ENCODE measurements around the gene MACROD1. TPM values are rescaled to one million over a fixed set of nuclear protein-coding genes. Genes with fewer than 3 reads are reported as not detected.
A peak's percentile ranks its signal among the peaks of the same experiment; 100 is the strongest.

MACROD1 gene
- total RNA-seq, 3 donors from 2014 or later (not counting 1 experiment from before 2014, with no cell fraction given) = 0.73 to 3.3 (median 1.8) TPM

DNA sequence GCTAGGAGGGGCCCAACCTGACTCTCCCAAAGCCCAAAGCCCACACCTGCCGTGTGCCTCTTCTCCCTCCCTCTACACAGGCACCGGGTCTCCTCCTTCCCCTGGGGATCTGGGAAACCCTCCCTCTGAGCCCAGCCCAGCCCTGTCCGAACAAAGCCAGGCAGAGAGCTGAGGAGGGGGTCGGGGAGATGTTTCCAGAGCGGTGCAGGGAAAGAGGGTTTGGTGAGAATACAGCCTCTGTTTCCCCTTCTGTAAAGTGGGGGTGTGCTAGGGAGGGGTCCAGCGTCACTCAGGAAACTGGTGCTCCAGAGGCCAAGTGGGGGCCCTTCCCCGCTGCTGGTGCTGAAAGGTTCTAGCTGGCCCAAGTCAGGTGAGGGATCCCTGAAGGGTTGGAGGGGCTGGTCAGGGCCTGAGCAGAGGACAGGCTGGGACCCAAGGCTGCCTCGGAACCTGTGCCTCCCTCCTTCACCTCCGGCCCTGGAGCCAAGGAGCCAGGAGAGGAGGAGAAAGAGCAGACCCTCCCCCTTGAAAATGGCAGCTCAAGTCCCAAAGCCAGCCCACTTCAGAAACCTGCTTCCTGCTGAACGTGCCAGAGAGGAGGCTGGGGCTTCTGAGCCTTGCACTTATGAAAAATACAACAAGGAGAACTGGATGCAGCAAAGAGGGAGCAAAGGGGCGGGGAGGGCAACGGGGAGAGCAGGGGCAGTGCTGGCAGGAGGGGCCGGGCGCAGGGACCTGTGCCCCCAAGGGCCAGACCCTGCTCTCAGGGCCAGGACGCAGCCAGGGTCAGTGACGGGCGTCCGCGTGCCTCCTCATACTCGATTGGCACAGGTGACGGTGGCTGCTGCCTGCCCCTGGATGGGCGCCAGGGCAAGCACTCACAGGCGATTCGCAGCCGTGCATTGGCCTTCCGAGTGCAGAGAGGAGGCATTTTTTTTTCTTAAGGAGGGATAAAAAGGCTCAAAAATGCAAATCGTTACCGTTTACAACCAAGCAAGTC lies 43.2 kb downstream of the MACROD1 start:
- WGBS (ENCODE audit: insufficient coverage) = 83% methylated on average over 28 of the region's 28 CpGs
- Mint-ChIP-seq H3K36me3 (no peaks in the 10 kb centered on the region), H3K4me1 (no peaks in the 10 kb centered on the region), H3K27ac (no peak overlapping the region), H3K4me3 (no peak overlapping the region), H3K27me3 (ENCODE audit: low read depth in 2 of 2) (peaks cover 0 to 3% of the 10 kb centered on the region in 2 donors), H3K9me3 (no peaks in the 10 kb centered on the region)
- no peak for DNase-seq
- no peaks in the 10 kb centered on the region for H3K4me1 ChIP-seq (ENCODE audit: control insufficient read depth, insufficient read depth, low read length)
- no peak for ATAC-seq
- H3K36me3 ChIP-seq (ENCODE audit: control insufficient read depth, insufficient read depth, low read length) = no peaks in the 10 kb centered on the region
- no peak overlapping the region for H3K4me3 ChIP-seq (ENCODE audit: low read length)
- intact Hi-C loops (cut with micrococcal nuclease) = no loop called here
- no peaks in the 10 kb centered on the region for H3K9me3 ChIP-seq (ENCODE audit: control insufficient read depth, insufficient read depth, low read length)
- TF ChIP-seq, protein P1, sequence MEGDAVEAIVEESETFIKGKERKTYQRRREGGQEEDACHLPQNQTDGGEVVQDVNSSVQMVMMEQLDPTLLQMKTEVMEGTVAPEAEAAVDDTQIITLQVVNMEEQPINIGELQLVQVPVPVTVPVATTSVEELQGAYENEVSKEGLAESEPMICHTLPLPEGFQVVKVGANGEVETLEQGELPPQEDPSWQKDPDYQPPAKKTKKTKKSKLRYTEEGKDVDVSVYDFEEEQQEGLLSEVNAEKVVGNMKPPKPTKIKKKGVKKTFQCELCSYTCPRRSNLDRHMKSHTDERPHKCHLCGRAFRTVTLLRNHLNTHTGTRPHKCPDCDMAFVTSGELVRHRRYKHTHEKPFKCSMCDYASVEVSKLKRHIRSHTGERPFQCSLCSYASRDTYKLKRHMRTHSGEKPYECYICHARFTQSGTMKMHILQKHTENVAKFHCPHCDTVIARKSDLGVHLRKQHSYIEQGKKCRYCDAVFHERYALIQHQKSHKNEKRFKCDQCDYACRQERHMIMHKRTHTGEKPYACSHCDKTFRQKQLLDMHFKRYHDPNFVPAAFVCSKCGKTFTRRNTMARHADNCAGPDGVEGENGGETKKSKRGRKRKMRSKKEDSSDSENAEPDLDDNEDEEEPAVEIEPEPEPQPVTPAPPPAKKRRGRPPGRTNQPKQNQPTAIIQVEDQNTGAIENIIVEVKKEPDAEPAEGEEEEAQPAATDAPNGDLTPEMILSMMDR (IDR thresholded peaks at IDR 0.05) = no peak
- H3K27ac ChIP-seq (ENCODE audit: low read length) = no peak overlapping the region
- H3K27me3 ChIP-seq (ENCODE audit: control insufficient read depth, insufficient read depth, low read length) = no peaks in the 10 kb centered on the region

- Mint-ChIP-seq H3K27me3 (ENCODE audit: low read depth in 2 of 2) (peaks cover 0 to 3% of the 10 kb centered on the region in 2 donors), H3K27ac (no peak overlapping the region), H3K4me1 (no peaks in the 10 kb centered on the region), H3K36me3 (no peaks in the 10 kb centered on the region), H3K4me3 (no peak overlapping the region), H3K9me3 (no peaks in the 10 kb centered on the region)
- WGBS (ENCODE audit: insufficient coverage) = 76% methylated on average over 14 of the region's 19 CpGs
- Histone ChIP-seq H3K27ac (ENCODE audit: low read length) (no peak overlapping the region), H3K4me1 (ENCODE audit: control insufficient read depth, insufficient read depth, low read length) (no peaks in the 10 kb centered on the region), H3K36me3 (ENCODE audit: control insufficient read depth, insufficient read depth, low read length) (no peaks in the 10 kb centered on the region), H3K4me3 (ENCODE audit: low read length) (no peak overlapping the region), H3K9me3 (ENCODE audit: control insufficient read depth, insufficient read depth, low read length) (no peaks in the 10 kb centered on the region), H3K27me3 (ENCODE audit: control insufficient read depth, insufficient read depth, low read length) (no peaks in the 10 kb centered on the region)
- TF ChIP-seq, protein P1 (IDR thresholded peaks at IDR 0.05) = no peak
- intact Hi-C loops (cut with micrococcal nuclease) = no loop called here
- ATAC-seq = no peak
- no peak for DNase-seq
These were observed 44.1 kb downstream of the MACROD1 start for GRCh38 chr11:64121663-64122410.

- Mint-ChIP-seq H3K9me3 (no peaks in the 10 kb centered on the region), H3K4me1 (no peaks in the 10 kb centered on the region), H3K4me3 (no peak overlapping the region), H3K27ac (no peak overlapping the region), H3K27me3 (ENCODE audit: low read depth in 2 of 2) (peaks cover 0 to 3% of the 10 kb centered on the region in 2 donors), H3K36me3 (no peaks in the 10 kb centered on the region)
- Histone ChIP-seq H3K4me3 (ENCODE audit: low read length) (no peak overlapping the region), H3K4me1 (ENCODE audit: control insufficient read depth, insufficient read depth, low read length) (no peaks in the 10 kb centered on the region), H3K27me3 (ENCODE audit: control insufficient read depth, insufficient read depth, low read length) (no peaks in the 10 kb centered on the region), H3K27ac (ENCODE audit: low read length) (no peak overlapping the region), H3K36me3 (ENCODE audit: control insufficient read depth, insufficient read depth, low read length) (no peaks in the 10 kb centered on the region), H3K9me3 (ENCODE audit: control insufficient read depth, insufficient read depth, low read length) (no peaks in the 10 kb centered on the region)
- intact Hi-C loops (cut with micrococcal nuclease) = no loop called here
- DNase-seq (no peak), ATAC-seq (peak in 1 of 3 donors; percentile 19)
- WGBS (ENCODE audit: insufficient coverage) = 88% methylated on average over 13 of the region's 13 CpGs
- TF ChIP-seq, protein P1 (IDR thresholded peaks at IDR 0.05) = no peak
These were observed 44.9 kb downstream of the MACROD1 start for GRCh38 chr11:64120951-64121569.
